Stimulated activated CD4-positive, alpha-beta T cell treated with anti-CD3 and anti-CD28 coated beads, TNF-alpha, amount 100 ng/mL, for 24 hours (primary cell): ENCODE data around the gene FOXJ1.
A peak's percentile ranks its signal among the peaks of the same experiment; 100 is the strongest.

Source experiments
- DNase-seq, 3 experiments: peaks; one replicate each; pipeline ENCODE4 v3.0.0-alpha.2; 2020; ENCODE audit warnings: low read depth in 3 of 3

FOXJ1 gene

GRCh38 chr17:76140661-76141211 is 309 bp downstream of the FOXJ1 start:
- no peak for DNase-seq

DNA sequence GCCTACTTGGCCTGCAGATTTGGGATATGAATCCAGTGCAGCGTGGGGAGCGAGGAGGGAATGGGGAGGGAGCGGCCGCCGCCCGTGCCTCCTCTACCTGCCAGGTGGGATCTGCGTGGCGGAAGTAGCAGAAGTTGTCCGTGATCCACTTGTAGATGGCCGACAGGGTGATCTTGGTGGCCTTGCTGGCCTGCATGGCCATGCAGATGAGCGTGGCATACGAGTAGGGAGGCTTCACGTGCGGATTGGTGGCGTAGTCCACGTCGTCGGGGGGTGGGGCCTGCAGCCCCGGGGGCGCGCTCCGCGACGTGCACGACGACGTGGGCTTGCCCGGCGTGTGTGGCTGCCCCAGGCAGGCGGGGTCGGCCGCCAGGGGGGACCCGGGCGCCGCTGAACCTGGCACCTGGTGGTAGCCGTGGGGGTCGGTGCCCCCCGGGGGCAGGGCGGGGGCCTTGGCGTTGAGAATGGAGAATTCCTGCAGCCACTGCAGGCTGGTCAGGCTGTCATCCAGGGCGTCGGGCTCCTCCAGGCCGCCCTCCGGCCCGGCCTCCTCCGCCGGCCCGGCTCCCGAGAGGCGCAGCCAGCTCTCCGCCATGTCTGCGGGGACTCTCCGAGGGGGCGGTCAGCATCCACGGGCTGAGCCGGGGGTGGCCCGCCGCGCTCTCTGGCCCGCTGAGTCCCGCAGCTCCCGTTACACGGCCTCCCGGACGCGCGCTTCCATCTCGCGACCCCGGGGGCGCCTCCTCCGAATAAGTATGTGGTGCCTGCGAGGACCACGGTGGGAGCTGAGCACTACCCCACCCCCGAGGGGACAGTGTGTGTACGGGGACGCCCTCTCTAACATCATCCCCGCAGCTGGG is 1.0 kb downstream of the FOXJ1 start:
- peak in 1 of 3 experiments; percentile 35 for DNase-seq

GRCh38 chr17:76138896-76139752 is 1.9 kb downstream of the FOXJ1 start:
- no peak for DNase-seq

GRCh38 chr17:76138234-76138895 is 2.7 kb downstream of the FOXJ1 start:
- no peak for DNase-seq

DNA sequence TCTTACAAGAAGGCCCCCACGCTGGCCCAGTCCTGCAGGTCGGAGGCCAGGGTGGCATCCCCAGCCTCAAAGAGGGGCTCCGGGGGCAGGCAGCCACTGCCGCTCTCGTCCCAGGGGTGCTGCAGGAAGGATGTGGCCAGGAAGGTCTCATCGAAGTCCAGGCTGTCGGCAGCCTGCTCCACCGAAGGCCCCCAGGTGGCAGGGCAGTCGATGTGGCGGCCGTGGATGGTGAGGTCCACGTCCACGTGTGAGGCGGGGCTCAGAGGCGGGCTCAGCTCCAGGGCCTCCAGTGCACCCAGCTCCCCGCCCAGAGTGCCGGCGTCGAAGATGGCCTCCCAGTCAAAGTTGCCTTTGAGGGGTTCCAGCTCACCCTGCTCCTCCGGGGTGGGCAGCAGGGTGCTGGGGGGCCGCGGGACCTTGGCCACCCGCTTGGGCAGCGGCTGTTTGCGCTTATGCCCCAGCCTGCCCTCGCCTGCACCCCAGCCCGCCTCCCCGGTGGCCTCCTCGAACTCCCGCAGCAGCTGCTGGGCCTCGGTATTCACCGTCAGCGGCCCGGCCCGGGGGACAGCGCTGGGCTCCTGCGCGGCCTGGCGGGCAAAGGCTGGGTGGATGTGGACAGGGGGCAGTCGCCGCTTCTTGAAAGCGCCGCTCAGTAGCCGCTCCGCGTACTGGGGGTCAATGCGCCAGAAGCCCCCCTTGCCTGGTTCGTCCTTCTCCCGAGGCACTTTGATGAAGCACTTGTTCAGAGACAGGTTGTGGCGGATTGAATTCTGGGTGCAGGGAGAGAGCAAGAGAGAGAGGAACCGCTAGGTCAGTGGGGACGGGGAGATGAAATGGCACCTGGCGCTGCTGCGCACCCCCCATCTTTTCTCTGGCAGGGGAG is 3.5 kb downstream of the FOXJ1 start:
- DNase-seq: no peak

- DNase-seq: no peak
Observed at GRCh38 chr17:76137001-76137350, 4.1 kb downstream of the FOXJ1 start.

GRCh38 chr17:76136276-76137000 is 4.6 kb downstream of the FOXJ1 start:
- DNase-seq: no peak

GRCh38 chr17:76135810-76136188 is 5.2 kb downstream of the FOXJ1 start:
- no peak for DNase-seq

DNA sequence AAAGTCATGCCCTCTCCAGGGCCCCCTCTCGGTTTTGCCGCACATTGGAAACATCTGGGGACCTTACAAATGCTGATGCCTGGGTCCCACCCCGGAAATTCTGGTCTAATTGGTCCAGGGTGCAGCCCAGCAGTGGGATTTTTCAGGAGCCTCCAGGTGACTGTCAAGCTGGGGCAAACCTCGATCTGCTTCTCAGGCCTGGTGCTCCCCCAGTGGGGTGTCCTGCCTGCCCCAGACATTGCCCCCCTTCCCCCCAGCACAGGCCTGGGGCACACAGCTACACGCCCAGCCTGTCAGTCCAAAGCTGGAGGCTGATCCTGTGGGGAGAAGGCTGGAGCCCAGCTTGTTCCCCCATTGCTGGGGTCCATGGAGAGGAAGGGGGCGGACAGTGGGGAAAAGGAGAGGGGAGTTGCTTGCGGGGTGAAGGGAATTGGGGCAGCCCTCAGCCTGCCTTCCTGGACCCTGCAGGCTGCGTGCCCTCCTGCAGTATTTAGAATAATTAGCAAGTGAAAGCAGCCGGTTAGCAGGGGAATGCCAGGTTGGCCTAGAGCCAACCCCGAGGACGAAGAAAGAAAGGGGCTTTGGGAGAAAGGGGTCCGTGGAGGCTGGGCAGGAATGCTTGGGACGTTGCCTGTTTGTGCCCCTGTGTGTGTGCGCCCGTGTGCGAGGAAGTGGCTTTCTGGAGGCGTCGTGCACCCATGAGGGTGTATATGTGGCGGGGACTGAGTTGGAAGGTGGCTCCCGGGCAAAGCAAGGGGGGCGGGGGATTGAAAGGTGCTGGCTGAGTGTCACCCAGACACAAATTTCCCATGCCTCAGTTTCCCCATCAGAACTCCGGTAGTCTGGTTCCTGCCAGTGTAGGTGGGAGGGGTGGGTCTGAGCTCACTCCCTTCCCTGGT is 5.9 kb downstream of the FOXJ1 start:
- DNase-seq: no peak

DNA sequence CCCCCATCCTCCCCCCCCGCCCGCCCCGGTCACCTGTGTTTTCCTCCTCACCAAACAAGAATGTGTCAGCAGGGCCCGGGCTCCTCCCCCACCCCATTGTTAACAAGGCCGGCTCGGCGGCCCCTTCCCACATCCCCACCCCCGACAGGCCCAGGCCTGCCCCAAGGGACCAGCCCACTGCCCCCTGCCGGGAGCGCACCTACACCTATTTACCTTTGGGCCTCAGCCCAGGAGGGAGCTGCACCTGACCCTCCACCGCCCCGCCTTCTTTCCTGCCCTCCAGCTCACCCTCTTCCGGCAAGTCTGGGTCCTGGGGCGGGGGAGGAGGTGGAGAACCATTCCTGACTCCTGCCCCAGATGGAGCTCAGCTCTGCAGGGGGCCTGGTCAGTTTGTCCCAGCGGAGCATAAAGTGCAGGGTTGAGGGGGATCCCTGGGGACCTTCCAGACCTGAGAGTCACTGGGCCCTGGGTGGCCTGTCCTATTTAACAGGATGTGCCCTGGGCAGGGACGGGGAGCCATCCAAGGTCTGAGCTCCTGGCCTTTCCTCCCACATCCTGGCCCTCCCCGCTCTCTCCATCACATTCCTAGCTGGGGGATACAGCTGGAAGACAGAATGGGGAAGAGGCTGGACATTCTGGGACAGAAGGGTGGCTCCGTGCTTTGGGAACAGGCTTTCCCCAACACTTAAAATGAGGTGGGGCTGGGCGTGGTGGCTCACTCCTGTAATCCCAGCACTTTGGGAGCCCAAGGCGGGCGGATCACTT is 8.3 kb downstream of the FOXJ1 start:
- DNase-seq: no peak

DNA sequence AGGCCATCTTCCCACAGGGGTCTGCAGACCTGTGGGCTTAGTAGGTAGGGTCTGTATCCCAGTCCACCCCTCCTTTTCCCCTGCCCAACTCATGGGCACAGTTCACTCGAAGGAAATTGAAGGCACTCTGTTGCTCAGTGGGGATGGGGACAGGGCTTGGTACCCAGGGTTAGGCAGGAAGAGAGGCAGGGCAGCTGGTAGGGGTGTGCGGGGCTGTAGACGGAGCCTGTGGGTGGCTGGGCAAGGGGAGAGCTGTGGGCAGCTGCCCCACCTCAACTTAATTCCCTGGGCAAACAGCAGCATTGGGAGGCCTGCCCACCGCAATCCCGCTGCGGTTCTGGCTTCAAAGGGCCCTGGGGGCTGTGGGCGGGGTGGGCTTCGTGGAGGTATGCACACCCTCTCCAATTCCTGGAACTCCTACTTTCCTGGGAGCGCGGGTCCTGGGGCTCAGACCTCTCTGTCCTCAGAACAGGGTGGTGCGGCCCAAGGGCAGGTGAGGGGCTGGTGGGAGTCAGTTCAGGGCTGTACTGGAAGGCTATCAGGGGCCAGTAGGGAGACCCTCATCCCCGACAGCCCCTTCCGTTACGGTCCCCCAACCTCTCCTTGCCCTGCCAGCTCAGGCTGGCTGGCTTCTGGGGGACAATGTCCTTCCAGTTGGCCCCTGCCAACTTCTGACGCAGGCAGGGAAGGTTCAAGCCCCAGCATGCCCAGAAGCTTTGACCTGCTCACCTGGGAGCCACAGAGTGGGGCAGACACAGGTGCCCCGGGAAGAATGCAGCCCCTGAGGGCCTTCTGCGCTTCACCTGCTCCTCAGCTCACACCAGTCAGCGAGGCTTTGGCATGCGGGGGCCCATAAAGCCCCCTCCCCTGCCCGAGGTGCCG is 9.1 kb downstream of the FOXJ1 start:
- no peak for DNase-seq

DNA sequence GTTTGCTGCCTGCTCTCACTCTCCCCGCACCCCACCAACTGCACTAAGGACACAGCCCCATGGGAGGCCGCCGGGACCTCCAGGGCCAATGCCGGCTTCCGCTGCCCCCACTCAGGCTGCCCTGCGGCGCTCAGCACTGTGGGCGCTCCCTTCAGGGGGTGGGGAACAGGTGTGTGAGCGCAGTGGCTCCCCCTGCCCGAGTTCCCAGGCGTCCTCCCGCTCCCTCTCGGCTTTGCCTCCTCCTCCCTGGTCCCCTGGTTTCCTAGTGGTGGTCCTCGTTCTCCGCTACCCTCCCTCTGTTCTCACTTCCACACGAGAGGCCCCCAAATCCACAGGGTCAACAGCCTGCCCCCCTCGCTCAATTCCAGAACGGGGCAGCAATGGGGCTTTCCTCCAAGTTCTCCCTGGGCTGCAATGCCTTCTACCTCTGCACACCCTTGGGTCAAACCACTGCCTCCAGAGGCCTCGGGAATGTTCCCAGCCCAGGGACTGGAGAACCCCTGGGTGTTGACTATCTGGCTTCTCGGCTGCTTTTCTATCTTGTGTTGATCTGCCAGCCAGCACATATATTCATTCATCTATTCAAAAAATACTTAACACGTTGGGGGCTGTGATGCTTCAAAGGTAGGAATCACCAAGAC is 9.9 kb downstream of the FOXJ1 start:
- DNase-seq: no peak

- DNase-seq: no peak
Observed at GRCh38 chr17:76130473-76130872, 10.6 kb downstream of the FOXJ1 start.

DNA sequence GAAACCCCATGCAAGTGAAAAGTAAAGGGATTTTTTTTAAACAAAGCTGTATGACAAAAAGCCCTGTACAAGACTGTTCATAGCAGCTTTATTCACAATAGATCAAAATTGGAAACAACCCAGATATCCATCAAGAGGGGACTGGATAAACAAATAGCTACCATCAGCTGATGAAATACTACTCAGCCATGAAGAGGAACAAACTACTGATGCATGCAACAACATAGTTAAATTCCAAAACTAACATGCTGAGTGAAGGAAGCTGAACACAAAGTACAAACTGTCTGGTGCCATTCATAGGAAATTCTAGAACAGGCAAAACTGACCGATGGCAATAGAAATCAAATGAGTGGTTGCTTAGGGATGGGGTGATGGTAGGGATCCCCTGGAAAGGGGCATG is 15.1 kb downstream of the FOXJ1 start:
- no peak for DNase-seq

DNA sequence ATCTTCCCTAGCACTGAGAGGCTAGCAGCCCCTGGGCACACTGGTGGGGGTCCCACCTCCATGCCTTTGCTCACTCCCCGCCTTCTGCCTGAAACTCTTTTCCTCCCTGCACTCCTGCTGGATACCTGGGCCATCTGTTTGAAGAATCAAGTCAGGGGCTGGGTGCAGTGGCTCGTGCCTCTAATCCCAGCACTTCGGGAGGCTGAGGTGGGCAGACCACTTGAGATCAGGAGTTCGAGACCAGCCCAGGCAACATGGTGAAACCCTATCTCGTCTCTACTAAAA is 15.7 kb downstream of the FOXJ1 start:
- DNase-seq: no peak

DNA sequence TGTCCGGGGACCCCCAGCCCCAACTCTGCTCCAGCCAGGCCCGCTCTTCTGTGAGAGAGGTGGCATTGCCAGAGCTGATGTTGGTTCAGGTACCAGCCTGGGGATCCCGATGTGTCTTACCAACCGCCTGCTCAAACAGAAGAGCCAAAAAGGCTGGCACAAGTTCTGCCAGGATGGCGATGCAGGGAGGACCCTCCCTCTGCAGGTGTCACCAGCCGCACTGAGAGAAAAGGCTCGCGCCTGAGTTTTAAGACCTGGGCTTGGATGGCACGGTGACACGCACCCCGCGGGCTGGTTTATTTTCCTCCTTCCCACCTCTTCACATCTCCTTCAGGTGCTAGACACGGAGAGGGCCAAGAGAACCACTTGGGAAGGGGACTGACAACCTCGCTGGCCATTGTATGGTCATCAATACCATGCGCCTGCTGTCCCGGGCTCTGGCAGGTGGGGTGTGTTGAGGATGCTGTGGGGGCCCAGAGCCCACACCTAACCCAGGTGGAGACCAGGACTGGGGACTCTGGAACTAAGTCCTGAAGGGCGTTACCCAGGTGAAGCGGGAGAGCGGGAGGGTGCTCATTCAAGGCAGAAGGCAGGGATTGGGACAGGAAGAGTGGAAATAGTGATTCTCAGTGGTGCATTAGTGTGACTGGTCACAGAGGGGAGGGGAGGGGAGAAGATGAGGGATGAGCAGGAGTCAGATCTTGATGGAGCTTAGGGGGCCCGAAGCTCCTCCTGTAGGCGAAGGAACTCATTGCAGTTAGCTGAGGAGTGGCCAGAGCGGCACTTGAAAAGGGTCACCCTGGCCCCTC is 16.3 kb downstream of the FOXJ1 start:
- no peak for DNase-seq
